ENCODE results near the gene VHLL. TPM values are rescaled to one million over a fixed set of nuclear protein-coding genes. Genes with fewer than 3 reads are reported as not detected.

The VHLL gene
- total RNA-seq, 1 experiment from 2014 or later, result not detected

DNA sequence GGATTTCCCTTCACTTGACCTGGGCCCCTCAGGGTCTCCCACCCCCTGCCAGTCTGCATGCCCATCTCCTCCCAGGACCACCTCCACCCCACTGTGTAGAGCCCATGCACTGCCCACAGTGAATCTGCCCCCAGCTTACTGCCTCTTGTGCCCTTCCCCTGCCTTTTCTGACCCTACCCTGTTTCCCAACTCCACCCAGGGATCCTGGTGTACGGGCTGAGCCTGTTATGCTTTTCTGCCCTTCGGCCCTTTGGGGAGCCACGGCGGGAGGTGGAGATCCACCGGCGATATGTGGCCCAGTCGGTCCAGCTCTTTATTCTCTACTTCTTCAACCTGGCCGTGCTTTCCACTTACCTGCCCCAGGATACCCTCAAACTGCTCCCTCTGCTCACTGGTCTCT lies 13.0 kb downstream of the VHLL start:
- Mint-ChIP-seq H3K27ac (ENCODE audit: unreplicated experiment) (no peak overlapping the region), H3K4me3 (ENCODE audit: unreplicated experiment) (no peak overlapping the region), H3K27me3 (ENCODE audit: insufficient read depth, unreplicated experiment) (no peaks in the 10 kb centered on the region), H3K4me1 (ENCODE audit: low read depth, unreplicated experiment) (peaks cover 12% of the 10 kb centered on the region), H3K9me3 (ENCODE audit: unreplicated experiment) (no peaks in the 10 kb centered on the region), H3K36me3 (ENCODE audit: insufficient read depth, unreplicated experiment) (peaks cover 27% of the 10 kb centered on the region)
- POLR2A ChIA-PET, result no interaction called here
- intact Hi-C loops (cut with micrococcal nuclease; ENCODE audit: unreplicated experiment), result no loop called here
- H3K9me3 ChIP-seq, result no peaks in the 10 kb centered on the region
- H3K27me3 ChIP-seq (replicated peaks; ENCODE audit: control insufficient read depth, insufficient read depth, low read length), result no peaks in the 10 kb centered on the region
- CTCF ChIA-PET, result no interaction called here
- H3K4me1 ChIP-seq, result peaks cover 20% of the 10 kb centered on the region
- H3K4me3 ChIP-seq (ENCODE audit: low read depth, low read length), result no peak overlapping the region
- TF ChIP-seq, protein P1, sequence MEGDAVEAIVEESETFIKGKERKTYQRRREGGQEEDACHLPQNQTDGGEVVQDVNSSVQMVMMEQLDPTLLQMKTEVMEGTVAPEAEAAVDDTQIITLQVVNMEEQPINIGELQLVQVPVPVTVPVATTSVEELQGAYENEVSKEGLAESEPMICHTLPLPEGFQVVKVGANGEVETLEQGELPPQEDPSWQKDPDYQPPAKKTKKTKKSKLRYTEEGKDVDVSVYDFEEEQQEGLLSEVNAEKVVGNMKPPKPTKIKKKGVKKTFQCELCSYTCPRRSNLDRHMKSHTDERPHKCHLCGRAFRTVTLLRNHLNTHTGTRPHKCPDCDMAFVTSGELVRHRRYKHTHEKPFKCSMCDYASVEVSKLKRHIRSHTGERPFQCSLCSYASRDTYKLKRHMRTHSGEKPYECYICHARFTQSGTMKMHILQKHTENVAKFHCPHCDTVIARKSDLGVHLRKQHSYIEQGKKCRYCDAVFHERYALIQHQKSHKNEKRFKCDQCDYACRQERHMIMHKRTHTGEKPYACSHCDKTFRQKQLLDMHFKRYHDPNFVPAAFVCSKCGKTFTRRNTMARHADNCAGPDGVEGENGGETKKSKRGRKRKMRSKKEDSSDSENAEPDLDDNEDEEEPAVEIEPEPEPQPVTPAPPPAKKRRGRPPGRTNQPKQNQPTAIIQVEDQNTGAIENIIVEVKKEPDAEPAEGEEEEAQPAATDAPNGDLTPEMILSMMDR (IDR thresholded peaks at IDR 0.05; ENCODE audit: insufficient read depth in 1 of 2, low read depth in 1 of 2, low read length in 1 of 2, severe bottlenecking in 1 of 2, unreplicated experiment in 1 of 2), result no peak
- DNase-seq, result no peak
- BruUV-seq (replicated peaks), result no TSS peak
- H3K36me3 ChIP-seq (ENCODE audit: control insufficient read depth, insufficient read depth, low read length), result peaks cover 3% of the 10 kb centered on the region; the same call in 1 of the 2 replicates

DNA sequence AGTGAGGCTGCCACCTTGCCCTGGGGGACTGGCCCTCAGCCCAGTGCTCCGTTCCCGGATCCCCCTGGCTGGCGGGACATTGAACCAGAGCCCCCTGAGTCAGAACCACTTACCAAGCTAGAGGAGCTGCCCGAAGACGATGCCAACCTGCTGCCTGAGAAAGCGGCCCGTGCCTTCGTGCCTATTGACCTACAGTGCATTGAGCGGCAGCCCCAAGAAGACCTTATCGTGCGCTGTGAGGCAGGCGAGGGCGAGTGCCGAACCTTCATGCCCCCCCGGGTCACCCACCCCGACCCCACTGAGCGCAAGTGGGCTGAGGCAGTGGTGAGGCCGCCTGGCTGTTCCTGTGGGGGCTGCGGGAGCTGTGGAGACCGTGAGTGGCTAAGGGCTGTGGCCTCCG lies 13.7 kb downstream of the VHLL start:
- POLR2A ChIA-PET, result no interaction called here
- intact Hi-C loops (cut with micrococcal nuclease; ENCODE audit: unreplicated experiment), result no loop called here
- CTCF ChIA-PET, result no interaction called here
- H3K4me1 Mint-ChIP-seq (ENCODE audit: low read depth, unreplicated experiment), result peaks cover 12% of the 10 kb centered on the region
- no peak for DNase-seq
- no peak overlapping the region for H3K4me3 ChIP-seq (ENCODE audit: low read depth, low read length)
- H3K9me3 Mint-ChIP-seq (ENCODE audit: unreplicated experiment), result no peaks in the 10 kb centered on the region
- H3K9me3 ChIP-seq, result no peaks in the 10 kb centered on the region
- peak overlapping the region; percentile 61 for H3K27ac Mint-ChIP-seq (ENCODE audit: unreplicated experiment)
- no peaks in the 10 kb centered on the region for H3K27me3 Mint-ChIP-seq (ENCODE audit: insufficient read depth, unreplicated experiment)
- BruUV-seq (replicated peaks), result no TSS peak
- H3K4me3 Mint-ChIP-seq (ENCODE audit: unreplicated experiment), result no peak overlapping the region
- H3K36me3 ChIP-seq (ENCODE audit: control insufficient read depth, insufficient read depth, low read length), result peaks cover 3% of the 10 kb centered on the region; the same call in 1 of the 2 replicates
- no peaks in the 10 kb centered on the region for H3K27me3 ChIP-seq (replicated peaks; ENCODE audit: control insufficient read depth, insufficient read depth, low read length)
- H3K4me1 ChIP-seq, result peaks cover 24% of the 10 kb centered on the region
- peaks cover 25% of the 10 kb centered on the region for H3K36me3 Mint-ChIP-seq (ENCODE audit: insufficient read depth, unreplicated experiment)
- TF ChIP-seq, protein P1 (IDR thresholded peaks at IDR 0.05; ENCODE audit: insufficient read depth in 1 of 2, low read depth in 1 of 2, low read length in 1 of 2, severe bottlenecking in 1 of 2, unreplicated experiment in 1 of 2), result no peak

DNA sequence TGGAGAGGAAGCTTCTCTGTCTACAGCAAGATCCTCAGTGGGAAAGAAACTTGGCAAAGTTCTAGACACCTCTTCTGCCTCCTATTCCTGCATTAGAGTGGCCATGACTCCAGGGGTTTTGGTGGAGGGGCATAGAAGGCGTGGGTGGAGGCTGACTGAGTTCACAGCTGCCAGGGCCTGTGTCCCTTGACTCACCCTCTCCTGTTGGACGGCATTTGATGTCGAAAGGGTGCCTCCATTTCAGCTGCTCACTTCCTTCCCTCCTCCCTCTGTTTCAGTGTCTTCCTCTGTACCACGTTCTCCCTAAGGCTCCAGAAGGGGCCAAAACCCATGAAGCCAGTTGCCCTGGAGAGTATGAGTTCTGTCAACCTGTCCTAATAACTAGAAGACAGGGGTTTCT lies 14.3 kb downstream of the VHLL start:
- no TSS peak for BruUV-seq (replicated peaks)
- Histone ChIP-seq H3K9me3 (no peaks in the 10 kb centered on the region), H3K36me3 (ENCODE audit: control insufficient read depth, insufficient read depth, low read length) (peaks cover 5% of the 10 kb centered on the region), H3K27me3 (replicated peaks; ENCODE audit: control insufficient read depth, insufficient read depth, low read length) (no peaks in the 10 kb centered on the region), H3K4me3 (ENCODE audit: low read depth, low read length) (peak overlapping the region; percentile 48), H3K4me1 (peaks cover 24% of the 10 kb centered on the region)
- Mint-ChIP-seq H3K27ac (ENCODE audit: unreplicated experiment) (peak overlapping the region; percentile 61), H3K27me3 (ENCODE audit: insufficient read depth, unreplicated experiment) (no peaks in the 10 kb centered on the region), H3K36me3 (ENCODE audit: insufficient read depth, unreplicated experiment) (peaks cover 25% of the 10 kb centered on the region), H3K9me3 (ENCODE audit: unreplicated experiment) (no peaks in the 10 kb centered on the region), H3K4me1 (ENCODE audit: low read depth, unreplicated experiment) (peaks cover 12% of the 10 kb centered on the region), H3K4me3 (ENCODE audit: unreplicated experiment) (peak overlapping the region; percentile 78)
- CTCF ChIA-PET, result interaction anchor here (0.6 to 3.7 kb wide), 2 partner anchors 59 to 200 kb away, joined by 4 to 22 read pairs; no protein-coding TSS in a partner anchor
- POLR2A ChIA-PET, result interaction anchor here (0.6 to 0.7 kb wide), 3 partner anchors 11 to 14 kb away, joined by 3 to 5 read pairs (median 4); partner anchors contain the start of gene GLMP
- intact Hi-C loops (cut with micrococcal nuclease; ENCODE audit: unreplicated experiment), result loop anchor here (1.0 kb wide), 1 partner anchor 35 kb away; no protein-coding TSS in a partner anchor
- TF ChIP-seq, protein P1 (IDR thresholded peaks at IDR 0.05; ENCODE audit: insufficient read depth in 1 of 2, low read depth in 1 of 2, low read length in 1 of 2, severe bottlenecking in 1 of 2, unreplicated experiment in 1 of 2), result no peak
- no peak for DNase-seq

Data from Caco-2 (cell line).